ENCODE results near the gene SCAF1.

GRCh38 chr19:49656456-49657109 is 14.6 kb downstream of the SCAF1 start:
- TF ChIP-seq, protein P1, sequence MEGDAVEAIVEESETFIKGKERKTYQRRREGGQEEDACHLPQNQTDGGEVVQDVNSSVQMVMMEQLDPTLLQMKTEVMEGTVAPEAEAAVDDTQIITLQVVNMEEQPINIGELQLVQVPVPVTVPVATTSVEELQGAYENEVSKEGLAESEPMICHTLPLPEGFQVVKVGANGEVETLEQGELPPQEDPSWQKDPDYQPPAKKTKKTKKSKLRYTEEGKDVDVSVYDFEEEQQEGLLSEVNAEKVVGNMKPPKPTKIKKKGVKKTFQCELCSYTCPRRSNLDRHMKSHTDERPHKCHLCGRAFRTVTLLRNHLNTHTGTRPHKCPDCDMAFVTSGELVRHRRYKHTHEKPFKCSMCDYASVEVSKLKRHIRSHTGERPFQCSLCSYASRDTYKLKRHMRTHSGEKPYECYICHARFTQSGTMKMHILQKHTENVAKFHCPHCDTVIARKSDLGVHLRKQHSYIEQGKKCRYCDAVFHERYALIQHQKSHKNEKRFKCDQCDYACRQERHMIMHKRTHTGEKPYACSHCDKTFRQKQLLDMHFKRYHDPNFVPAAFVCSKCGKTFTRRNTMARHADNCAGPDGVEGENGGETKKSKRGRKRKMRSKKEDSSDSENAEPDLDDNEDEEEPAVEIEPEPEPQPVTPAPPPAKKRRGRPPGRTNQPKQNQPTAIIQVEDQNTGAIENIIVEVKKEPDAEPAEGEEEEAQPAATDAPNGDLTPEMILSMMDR (IDR thresholded peaks at IDR 0.05): no peak
- TF ChIP-seq POLR2A (IDR thresholded peaks at IDR 0.05): no peak

Measured in uterus (tissue), 2 donors.